Parathyroid adenoma (tissue), 2 donors: Measurements from ENCODE around the gene CHL1.

ENCODE experiments used
- H2AFZ ChIP-seq: fragments of 300-600 bp; sonication (generic); one replicate; pipeline ENCODE4 v1.7.0; 2017; ENCODE audit warnings: antibody characterized with exemption, mild to moderate bottlenecking
- H3K27ac ChIP-seq: fragments of 300-600 bp; sonication (generic); one replicate; pipeline ENCODE4 v1.7.0; 2017
- H3K27me3 ChIP-seq: fragments of 300-600 bp; sonication (generic); one replicate; pipeline ENCODE4 v1.7.0; 2017; ENCODE audit warnings: low read length; ENCODE audit not compliant: control insufficient read depth, insufficient read depth
- H3K36me3 ChIP-seq: fragments of 300-600 bp; sonication (generic); one replicate; pipeline ENCODE4 v1.7.0; 2017; ENCODE audit warnings: low read length; ENCODE audit not compliant: control insufficient read depth, insufficient read depth
- H3K4me1 ChIP-seq: fragments of 300-600 bp; sonication (generic); one replicate; pipeline ENCODE4 v1.7.0; 2017; ENCODE audit warnings: control low read depth
- H3K4me2 ChIP-seq: fragments of 300-600 bp; sonication (generic); one replicate; pipeline ENCODE4 v1.7.0; 2017; ENCODE audit warnings: low read length
- H3K4me3 ChIP-seq: fragments of 300-600 bp; sonication (generic); one replicate; pipeline ENCODE4 v1.7.0; 2017; ENCODE audit warnings: low read depth, low read length
- H3K79me2 ChIP-seq: fragments of 300-600 bp; sonication (generic); one replicate; pipeline ENCODE4 v1.7.0; 2017; ENCODE audit warnings: control low read depth
- H3K9ac ChIP-seq: fragments of 300-600 bp; sonication (generic); one replicate; pipeline ENCODE4 v1.7.0; 2017; ENCODE audit warnings: mild to moderate bottlenecking
- H3K9me3 ChIP-seq: fragments of 300-600 bp; sonication (generic); one replicate; pipeline ENCODE4 v1.7.0; 2017; ENCODE audit warnings: low read length; ENCODE audit not compliant: control insufficient read depth
- TF ChIP-seq, protein P1 (sequence below): fragments of 300-600 bp; sonication (generic); IDR thresholded peaks from one replicate; pipeline ENCODE4 v1.7.0; 2017; ENCODE audit warnings: antibody characterized with exemption, mild to moderate bottlenecking
- donor health status: primary hyperparathyroidism.

The CHL1 gene

DNA sequence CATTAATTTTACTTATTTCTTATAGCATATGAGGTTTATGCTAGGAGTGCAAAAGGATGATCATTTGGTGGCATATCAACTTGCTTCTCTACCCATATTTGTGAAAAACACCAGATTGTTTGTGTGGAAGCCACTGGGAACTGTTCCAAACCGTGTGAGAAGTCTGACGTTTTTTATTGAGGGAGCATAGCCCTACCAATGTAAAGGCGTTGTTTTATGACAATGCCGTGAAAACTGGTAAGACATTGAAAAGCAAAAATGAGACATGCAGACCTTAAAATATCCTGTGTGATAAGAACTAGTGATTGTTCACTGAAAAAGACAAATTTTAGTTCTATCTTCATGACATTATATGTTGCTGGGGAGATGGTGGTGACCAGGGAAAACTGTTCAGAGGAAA is 87.8 kb downstream of the CHL1 start:
- Histone ChIP-seq H3K4me1 (no peaks in the 10 kb centered on the region), H3K4me2 (no peak overlapping the region), H3K27ac (no peak overlapping the region), H3K9ac (no peak overlapping the region), H2AFZ (no peak overlapping the region), H3K27me3 (no peaks in the 10 kb centered on the region), H3K4me3 (no peak overlapping the region), H3K79me2 (no peaks in the 10 kb centered on the region), H3K9me3 (no peaks in the 10 kb centered on the region), H3K36me3 (no peaks in the 10 kb centered on the region)
- TF ChIP-seq, protein P1, sequence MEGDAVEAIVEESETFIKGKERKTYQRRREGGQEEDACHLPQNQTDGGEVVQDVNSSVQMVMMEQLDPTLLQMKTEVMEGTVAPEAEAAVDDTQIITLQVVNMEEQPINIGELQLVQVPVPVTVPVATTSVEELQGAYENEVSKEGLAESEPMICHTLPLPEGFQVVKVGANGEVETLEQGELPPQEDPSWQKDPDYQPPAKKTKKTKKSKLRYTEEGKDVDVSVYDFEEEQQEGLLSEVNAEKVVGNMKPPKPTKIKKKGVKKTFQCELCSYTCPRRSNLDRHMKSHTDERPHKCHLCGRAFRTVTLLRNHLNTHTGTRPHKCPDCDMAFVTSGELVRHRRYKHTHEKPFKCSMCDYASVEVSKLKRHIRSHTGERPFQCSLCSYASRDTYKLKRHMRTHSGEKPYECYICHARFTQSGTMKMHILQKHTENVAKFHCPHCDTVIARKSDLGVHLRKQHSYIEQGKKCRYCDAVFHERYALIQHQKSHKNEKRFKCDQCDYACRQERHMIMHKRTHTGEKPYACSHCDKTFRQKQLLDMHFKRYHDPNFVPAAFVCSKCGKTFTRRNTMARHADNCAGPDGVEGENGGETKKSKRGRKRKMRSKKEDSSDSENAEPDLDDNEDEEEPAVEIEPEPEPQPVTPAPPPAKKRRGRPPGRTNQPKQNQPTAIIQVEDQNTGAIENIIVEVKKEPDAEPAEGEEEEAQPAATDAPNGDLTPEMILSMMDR: no peak

DNA sequence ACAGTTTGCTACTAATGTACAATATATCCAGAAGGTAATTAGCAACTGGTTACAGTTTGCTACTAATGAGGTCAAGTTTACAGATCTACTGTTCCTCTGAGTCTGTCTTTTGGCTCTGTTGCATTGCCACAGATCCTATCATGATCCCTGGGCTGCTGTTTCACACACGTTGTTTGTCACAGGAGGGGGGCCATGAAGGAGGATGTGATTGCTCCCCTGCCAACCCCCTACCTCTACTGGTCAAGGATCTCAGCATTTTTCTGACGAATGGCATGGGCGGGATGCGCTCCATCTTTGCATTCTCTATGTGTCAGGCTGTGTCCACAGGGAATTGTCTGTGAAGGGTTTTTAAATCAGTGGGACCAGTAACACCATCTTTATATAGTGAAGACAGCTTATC is 91.9 kb downstream of the CHL1 start:
- Histone ChIP-seq H3K4me1 (no peaks in the 10 kb centered on the region), H2AFZ (no peak overlapping the region), H3K27me3 (no peaks in the 10 kb centered on the region), H3K36me3 (no peaks in the 10 kb centered on the region), H3K27ac (no peak overlapping the region), H3K4me2 (no peak overlapping the region), H3K4me3 (no peak overlapping the region), H3K79me2 (no peaks in the 10 kb centered on the region), H3K9ac (no peak overlapping the region), H3K9me3 (no peaks in the 10 kb centered on the region)
- TF ChIP-seq, protein P1: no peak

DNA sequence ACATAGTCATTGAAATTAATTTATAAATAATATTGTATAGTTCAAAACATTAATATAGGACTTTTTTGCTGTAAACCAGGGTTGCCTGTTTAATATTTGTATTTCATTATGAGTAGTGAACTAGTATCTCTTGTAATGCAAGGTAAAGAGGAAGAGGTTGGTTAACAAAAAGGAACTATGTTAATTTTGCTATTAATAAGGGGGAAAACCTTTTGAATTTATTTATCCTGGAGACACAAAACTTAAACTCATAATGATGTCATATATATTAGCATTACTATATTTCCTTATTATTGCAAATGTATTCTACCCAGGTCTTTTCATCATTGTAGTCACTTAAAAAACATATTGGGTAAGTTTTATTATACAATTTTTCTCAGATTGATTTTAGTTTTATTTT is 94.5 kb downstream of the CHL1 start:
- no peak overlapping the region for H2AFZ ChIP-seq
- TF ChIP-seq, protein P1: no peak
- H3K27me3 ChIP-seq: no peaks in the 10 kb centered on the region
- H3K4me2 ChIP-seq: no peak overlapping the region
- no peaks in the 10 kb centered on the region for H3K79me2 ChIP-seq
- no peaks in the 10 kb centered on the region for H3K36me3 ChIP-seq
- no peak overlapping the region for H3K27ac ChIP-seq
- H3K4me1 ChIP-seq: no peaks in the 10 kb centered on the region
- no peak overlapping the region for H3K9ac ChIP-seq
- no peaks in the 10 kb centered on the region for H3K9me3 ChIP-seq
- no peak overlapping the region for H3K4me3 ChIP-seq

DNA sequence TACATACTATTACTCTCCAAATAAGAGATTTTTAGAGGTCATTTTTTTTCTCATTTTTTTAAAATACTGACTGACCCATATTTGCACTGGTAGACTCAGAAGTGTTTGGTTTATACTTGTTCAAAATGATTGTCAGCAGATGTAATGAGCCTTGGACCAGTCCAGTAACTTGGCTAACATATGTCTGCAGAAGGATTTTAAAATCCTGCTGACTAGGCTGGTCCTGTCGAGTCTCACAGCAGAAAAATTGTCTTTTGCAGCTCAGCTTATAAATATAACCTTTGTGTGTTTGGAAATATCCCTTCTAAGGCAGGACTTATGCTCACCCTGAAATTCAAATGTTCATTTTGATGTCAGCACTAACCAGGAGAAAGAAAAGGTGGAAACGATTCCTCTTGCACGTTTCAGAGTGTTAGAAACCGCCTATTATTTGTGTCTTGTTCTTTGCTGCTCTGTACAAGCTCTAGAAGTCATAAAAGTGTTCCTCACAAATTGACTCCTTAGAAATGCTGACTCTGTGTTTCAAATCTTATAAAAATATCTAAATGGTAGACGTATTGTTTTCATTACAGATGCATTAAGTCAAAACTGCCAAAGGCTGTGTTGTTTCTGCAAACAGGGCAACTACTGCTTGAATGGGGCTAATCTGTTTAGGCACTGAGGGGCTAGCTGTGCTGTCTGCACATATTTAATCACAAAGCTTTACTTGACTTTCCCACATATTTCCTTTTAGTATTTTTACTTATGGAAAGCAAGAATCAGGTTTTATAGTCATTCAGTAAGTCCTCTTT is 95.3 kb downstream of the CHL1 start:
- no peak overlapping the region for H3K9ac ChIP-seq
- no peaks in the 10 kb centered on the region for H3K27me3 ChIP-seq
- no peak overlapping the region for H2AFZ ChIP-seq
- H3K4me3 ChIP-seq: no peak overlapping the region
- H3K9me3 ChIP-seq: no peaks in the 10 kb centered on the region
- TF ChIP-seq, protein P1: no peak
- H3K4me2 ChIP-seq: no peak overlapping the region
- no peaks in the 10 kb centered on the region for H3K79me2 ChIP-seq
- H3K36me3 ChIP-seq: no peaks in the 10 kb centered on the region
- H3K27ac ChIP-seq: no peak overlapping the region
- H3K4me1 ChIP-seq: no peaks in the 10 kb centered on the region

DNA sequence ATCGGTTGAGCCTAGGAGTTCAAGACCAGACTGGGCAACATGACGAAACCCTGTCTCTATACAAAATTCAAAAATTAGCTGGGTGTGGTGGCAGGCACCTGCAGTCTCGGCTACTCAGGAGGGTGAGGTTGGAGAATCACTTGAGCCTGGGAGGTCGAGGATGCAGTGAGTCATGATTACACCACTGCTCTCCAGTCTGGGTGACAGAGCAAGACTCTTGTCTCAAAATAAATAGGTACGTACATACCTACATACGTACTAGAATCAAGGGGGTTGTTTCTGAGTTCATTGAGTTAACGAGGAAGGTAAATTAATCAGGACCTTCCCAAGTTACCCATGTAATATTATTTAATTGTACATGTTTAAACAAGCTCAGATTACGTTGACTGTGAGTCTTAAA is 97.5 kb downstream of the CHL1 start:
- no peaks in the 10 kb centered on the region for H3K4me1 ChIP-seq
- no peak overlapping the region for H3K4me2 ChIP-seq
- H3K9me3 ChIP-seq: no peaks in the 10 kb centered on the region
- no peak overlapping the region for H3K9ac ChIP-seq
- no peak overlapping the region for H2AFZ ChIP-seq
- H3K27me3 ChIP-seq: no peaks in the 10 kb centered on the region
- no peak overlapping the region for H3K27ac ChIP-seq
- TF ChIP-seq, protein P1: no peak
- no peaks in the 10 kb centered on the region for H3K79me2 ChIP-seq
- no peak overlapping the region for H3K4me3 ChIP-seq
- no peaks in the 10 kb centered on the region for H3K36me3 ChIP-seq
